ENCODE data around the gene CD96. TPM values are rescaled to one million over a fixed set of nuclear protein-coding genes. Genes with fewer than 3 reads are reported as not detected.
"Not testable (repeated sequence)": the region's sequence is repeated elsewhere in the genome, so short reads cannot be mapped to it uniquely, and the experiment has no call there.

CD96 gene
- total RNA-seq, 1 donor from 2014 or later: 0.61 TPM

GRCh38 chr3:111619833-111620232 is 77.8 kb downstream of the CD96 start:
- Mint-ChIP-seq H3K9me3 (ENCODE audit: unreplicated experiment) (no peaks in the 10 kb centered on the region), H3K27ac (ENCODE audit: unreplicated experiment) (no peak overlapping the region), H3K4me3 (ENCODE audit: unreplicated experiment) (no peak overlapping the region), H3K4me1 (ENCODE audit: low read depth, unreplicated experiment) (peaks cover 4% of the 10 kb centered on the region), H3K36me3 (ENCODE audit: low read depth, unreplicated experiment) (peaks cover 1% of the 10 kb centered on the region), H3K27me3 (ENCODE audit: low read depth, unreplicated experiment) (no peaks in the 10 kb centered on the region)
- Histone ChIP-seq H3K27me3 (ENCODE audit: insufficient read depth, low read length) (no peaks in the 10 kb centered on the region), H3K9ac (ENCODE audit: low read length) (no peak overlapping the region), H2AFZ (ENCODE audit: low read depth, low read length) (no peak overlapping the region), H3K36me3 (ENCODE audit: insufficient read depth, low read length) (no peaks in the 10 kb centered on the region), H3K79me2 (ENCODE audit: insufficient read depth, low read length) (no peaks in the 10 kb centered on the region), H3K4me3 (ENCODE audit: insufficient read depth, low read depth, low read length) (no peak overlapping the region), H3K9me3 (ENCODE audit: insufficient read depth, low read depth, low read length) (peaks cover 7% of the 10 kb centered on the region), H3K4me2 (ENCODE audit: low read length) (no peak overlapping the region), H3K4me1 (ENCODE audit: insufficient read depth, low read length) (no peaks in the 10 kb centered on the region), H4K20me1 (ENCODE audit: insufficient read depth, low read length) (no peaks in the 10 kb centered on the region), H3K27ac (ENCODE audit: low read depth, low read length) (no peak overlapping the region)
- FAIRE-seq: no peak
- TF ChIP-seq EZH2 (IDR thresholded peaks at IDR 0.05; ENCODE audit: insufficient read depth, low read length) (no peak), CTCF (IDR thresholded peaks at IDR 0.05; ENCODE audit: insufficient read depth, low read depth, low read length) (no peak)
- DNase-seq (ENCODE audit: low read depth): peak; percentile 62

- Histone ChIP-seq H4K20me1 (ENCODE audit: insufficient read depth, low read length) (no peaks in the 10 kb centered on the region), H2AFZ (ENCODE audit: low read depth, low read length) (no peak overlapping the region), H3K4me2 (ENCODE audit: low read length) (no peak overlapping the region), H3K27me3 (ENCODE audit: insufficient read depth, low read length) (no peaks in the 10 kb centered on the region), H3K36me3 (ENCODE audit: insufficient read depth, low read length) (no peaks in the 10 kb centered on the region), H3K9ac (ENCODE audit: low read length) (no peak overlapping the region), H3K79me2 (ENCODE audit: insufficient read depth, low read length) (no peaks in the 10 kb centered on the region), H3K9me3 (ENCODE audit: insufficient read depth, low read depth, low read length) (peaks cover 7% of the 10 kb centered on the region), H3K4me3 (ENCODE audit: insufficient read depth, low read depth, low read length) (no peak overlapping the region), H3K27ac (ENCODE audit: low read depth, low read length) (no peak overlapping the region), H3K4me1 (ENCODE audit: insufficient read depth, low read length) (no peaks in the 10 kb centered on the region)
- no peak for FAIRE-seq
- DNase-seq (ENCODE audit: low read depth): no peak
- H3K27me3 Mint-ChIP-seq (ENCODE audit: low read depth, unreplicated experiment): no peaks in the 10 kb centered on the region
- H3K36me3 Mint-ChIP-seq (ENCODE audit: low read depth, unreplicated experiment): peaks cover 1% of the 10 kb centered on the region
- no peak overlapping the region for H3K27ac Mint-ChIP-seq (ENCODE audit: unreplicated experiment)
- H3K4me3 Mint-ChIP-seq (ENCODE audit: unreplicated experiment): no peak overlapping the region
- TF ChIP-seq CTCF (IDR thresholded peaks at IDR 0.05; ENCODE audit: insufficient read depth, low read depth, low read length) (peak; percentile 32), EZH2 (IDR thresholded peaks at IDR 0.05; ENCODE audit: insufficient read depth, low read length) (no peak)
- H3K4me1 Mint-ChIP-seq (ENCODE audit: low read depth, unreplicated experiment): peaks cover 4% of the 10 kb centered on the region
- H3K9me3 Mint-ChIP-seq (ENCODE audit: unreplicated experiment): no peaks in the 10 kb centered on the region
Observed at GRCh38 chr3:111621535-111621934, 79.5 kb downstream of the CD96 start.

- no peak overlapping the region for H3K4me3 ChIP-seq (ENCODE audit: insufficient read depth, low read depth, low read length)
- no peaks in the 10 kb centered on the region for H4K20me1 ChIP-seq (ENCODE audit: insufficient read depth, low read length)
- TF ChIP-seq EZH2 (IDR thresholded peaks at IDR 0.05; ENCODE audit: insufficient read depth, low read length): no peak
- no peak for TF ChIP-seq CTCF (IDR thresholded peaks at IDR 0.05; ENCODE audit: insufficient read depth, low read depth, low read length)
- Mint-ChIP-seq H3K9me3 (ENCODE audit: unreplicated experiment) (peaks cover 14% of the 10 kb centered on the region), H3K36me3 (ENCODE audit: low read depth, unreplicated experiment) (peaks cover 2% of the 10 kb centered on the region), H3K4me3 (ENCODE audit: unreplicated experiment) (no peak overlapping the region), H3K4me1 (ENCODE audit: low read depth, unreplicated experiment) (peaks cover 12% of the 10 kb centered on the region), H3K27ac (ENCODE audit: unreplicated experiment) (peak overlapping the region; percentile 16), H3K27me3 (ENCODE audit: low read depth, unreplicated experiment) (no peaks in the 10 kb centered on the region)
- no peak overlapping the region for H2AFZ ChIP-seq (ENCODE audit: low read depth, low read length)
- no peaks in the 10 kb centered on the region for H3K79me2 ChIP-seq (ENCODE audit: insufficient read depth, low read length)
- no peak for DNase-seq (ENCODE audit: low read depth)
- no peak overlapping the region for H3K27ac ChIP-seq (ENCODE audit: low read depth, low read length)
- no peak for FAIRE-seq
- H3K36me3 ChIP-seq (ENCODE audit: insufficient read depth, low read length): no peaks in the 10 kb centered on the region
- H3K27me3 ChIP-seq (ENCODE audit: insufficient read depth, low read length): no peaks in the 10 kb centered on the region
- H3K4me1 ChIP-seq (ENCODE audit: insufficient read depth, low read length): no peaks in the 10 kb centered on the region
- H3K4me2 ChIP-seq (ENCODE audit: low read length): no peak overlapping the region
- H3K9ac ChIP-seq (ENCODE audit: low read length): no peak overlapping the region
- H3K9me3 ChIP-seq (ENCODE audit: insufficient read depth, low read depth, low read length): no peaks in the 10 kb centered on the region
Observed at GRCh38 chr3:111627092-111627491, 85.1 kb downstream of the CD96 start.

GRCh38 chr3:111629018-111629417 is 87.0 kb downstream of the CD96 start:
- peak overlapping the region; percentile 14 for H3K27ac Mint-ChIP-seq (ENCODE audit: unreplicated experiment)
- FAIRE-seq; H3K9ac ChIP-seq (ENCODE audit: low read length); H3K27ac ChIP-seq (ENCODE audit: low read depth, low read length); H3K4me1 ChIP-seq (ENCODE audit: insufficient read depth, low read length); H3K27me3 Mint-ChIP-seq (ENCODE audit: low read depth, unreplicated experiment); DNase-seq (ENCODE audit: low read depth); H3K36me3 ChIP-seq (ENCODE audit: insufficient read depth, low read length); H3K4me3 Mint-ChIP-seq (ENCODE audit: unreplicated experiment); H3K4me2 ChIP-seq (ENCODE audit: low read length); H3K4me3 ChIP-seq (ENCODE audit: insufficient read depth, low read depth, low read length); H3K36me3 Mint-ChIP-seq (ENCODE audit: low read depth, unreplicated experiment); H3K79me2 ChIP-seq (ENCODE audit: insufficient read depth, low read length); H3K9me3 ChIP-seq (ENCODE audit: insufficient read depth, low read depth, low read length); H3K27me3 ChIP-seq (ENCODE audit: insufficient read depth, low read length); H4K20me1 ChIP-seq (ENCODE audit: insufficient read depth, low read length); H2AFZ ChIP-seq (ENCODE audit: low read depth, low read length): not testable (repeated sequence)
- H3K4me1 Mint-ChIP-seq (ENCODE audit: low read depth, unreplicated experiment): peaks cover 12% of the 10 kb centered on the region
- peaks cover 14% of the 10 kb centered on the region for H3K9me3 Mint-ChIP-seq (ENCODE audit: unreplicated experiment)
